Mammary epithelial cell (primary cell): ENCODE results near the gene PVALB.

Experiments
- CTCF ChIP-seq, 2 donors: IDR thresholded peaks in 1 of 2; conservative IDR thresholded peaks in 1 of 2; 2 replicates each; pipeline ENCODE4 v1.5.1; 2011 to 2012; ENCODE audit warnings: inconsistent platforms in 2 of 2, low read length in 2 of 2, mild to moderate bottlenecking in 2 of 2, control low read depth in 1 of 2, low read depth in 1 of 2; ENCODE audit not compliant: insufficient read depth in 1 of 2; ENCODE audit errors: extremely low read depth in 1 of 2
- EZH2 ChIP-seq: IDR thresholded peaks from 2 replicates; pipeline ENCODE4 v1.6.1; 2012; ENCODE audit warnings: low read length, inconsistent platforms, borderline replicate concordance

- TF ChIP-seq CTCF (conservative IDR thresholded peaks at IDR 0.05 in 1 of 2, IDR thresholded peaks at IDR 0.05 in 1 of 2; ENCODE audit: extremely low read depth in 1 of 2, insufficient read depth in 1 of 2, low read depth in 1 of 2, low read length in 2 of 2): no peak
- TF ChIP-seq EZH2: no peak
These were observed 21.2 kb downstream of the PVALB start for GRCh38 chr22:36795633-36796032.
